H1 (cell line): ENCODE results near the gene SLC23A2. TPM values are rescaled to one million over a fixed set of nuclear protein-coding genes. Genes with fewer than 3 reads are reported as not detected.

Source experiments
- JUND ChIP-seq: IDR thresholded peaks from 2 replicates; pipeline ENCODE4 v1.6.1; 2011; ENCODE audit warnings: mild to moderate bottlenecking, improper control_type of control experiment, low read length
- RNF2 ChIP-seq: fragments of 200-900, 300-1000 bp; sonication (generic); IDR thresholded peaks from 2 replicates; pipeline ENCODE4 v1.7.1; 2016; ENCODE audit warnings: borderline replicate concordance, low read depth, mild to moderate bottlenecking, antibody characterized with exemption, low read length; ENCODE audit not compliant: poor library complexity, severe bottlenecking; ENCODE audit errors: missing control alignments
- SP2 ChIP-seq: IDR thresholded peaks from 2 replicates; pipeline ENCODE4 v1.6.1; 2012; ENCODE audit warnings: mild to moderate bottlenecking, low read length, inconsistent platforms
- ZNF274 ChIP-seq: IDR thresholded peaks from 2 replicates; pipeline ENCODE4 v1.7.0; 2012; ENCODE audit warnings: low read length, borderline replicate concordance; ENCODE audit errors: extremely low read depth
- polyA plus RNA-seq, 7 experiments: library from polyadenylated mRNA; depleted of rRNA in 3 of 7; stranded (reverse) in 5 of 7; unstranded in 2 of 7; fragments of >200 nt in 5 of 7; fragments of 200-250 nt in 2 of 7; gene quantifications; 1 replicate in 5 of 7; 2 replicates in 1 of 7; 4 replicates in 1 of 7; pipeline versions ENCODE4 v1.2.1 to v1.2.3, GENCODE V29; 2011 to 2013; ENCODE audit warnings: missing spikeins in 2 of 7, mixed read lengths in 2 of 7
- total RNA-seq: library from RNA; stranded (reverse); fragmentation: NEBNext Ultra II Directional; extraction: Animal tissue kit (Norgen Biotek cat#: 25700); gene quantifications from 2 replicates; pipeline ENCODE4 v1.2.1, GENCODE V29; 2021

Gene SLC23A2
- total and polyA plus RNA-seq, 2 of the 8 experiments (the other 6 are each of a cell fraction or from before 2014, with no cell fraction given) = 17.0 to 18.6 TPM

- TF ChIP-seq JUND (no peak), SP2 (no peak), ZNF274 (no peak), RNF2 (no peak)
Measured at GRCh38 chr20:4905195-4905594, 96.1 kb downstream of the SLC23A2 start (continued).
